Activated T-cell treated with anti-CD3 and anti-CD28 coated beads, Interleukin-2, amount 50 U/mL, for 24 hours (primary cell): ENCODE data around the gene NCBP1.

Experiments
- DNase-seq: peaks from one replicate; pipeline ENCODE4 v3.0.0-alpha.2; 2020
- H3K27ac Mint-ChIP-seq: 2 replicates; pipeline ENCODE4 v1.8.0; 2020; ENCODE audit warnings: mild to moderate bottlenecking, mixed read lengths
- H3K27me3 Mint-ChIP-seq: 2 replicates; pipeline ENCODE4 v1.8.0; 2020; ENCODE audit warnings: mixed read lengths
- H3K36me3 Mint-ChIP-seq: 2 replicates; pipeline ENCODE4 v1.8.0; 2020; ENCODE audit warnings: low read depth, mixed read lengths
- H3K4me1 Mint-ChIP-seq: 2 replicates; pipeline ENCODE4 v1.8.0; 2020; ENCODE audit warnings: low read depth, mixed read lengths
- H3K4me3 Mint-ChIP-seq: 2 replicates; pipeline ENCODE4 v1.8.0; 2020; ENCODE audit warnings: mild to moderate bottlenecking, moderate library complexity, mixed read lengths
- H3K9me3 Mint-ChIP-seq: 2 replicates; pipeline ENCODE4 v1.8.0; 2020; ENCODE audit warnings: mixed read lengths

NCBP1 gene

DNA sequence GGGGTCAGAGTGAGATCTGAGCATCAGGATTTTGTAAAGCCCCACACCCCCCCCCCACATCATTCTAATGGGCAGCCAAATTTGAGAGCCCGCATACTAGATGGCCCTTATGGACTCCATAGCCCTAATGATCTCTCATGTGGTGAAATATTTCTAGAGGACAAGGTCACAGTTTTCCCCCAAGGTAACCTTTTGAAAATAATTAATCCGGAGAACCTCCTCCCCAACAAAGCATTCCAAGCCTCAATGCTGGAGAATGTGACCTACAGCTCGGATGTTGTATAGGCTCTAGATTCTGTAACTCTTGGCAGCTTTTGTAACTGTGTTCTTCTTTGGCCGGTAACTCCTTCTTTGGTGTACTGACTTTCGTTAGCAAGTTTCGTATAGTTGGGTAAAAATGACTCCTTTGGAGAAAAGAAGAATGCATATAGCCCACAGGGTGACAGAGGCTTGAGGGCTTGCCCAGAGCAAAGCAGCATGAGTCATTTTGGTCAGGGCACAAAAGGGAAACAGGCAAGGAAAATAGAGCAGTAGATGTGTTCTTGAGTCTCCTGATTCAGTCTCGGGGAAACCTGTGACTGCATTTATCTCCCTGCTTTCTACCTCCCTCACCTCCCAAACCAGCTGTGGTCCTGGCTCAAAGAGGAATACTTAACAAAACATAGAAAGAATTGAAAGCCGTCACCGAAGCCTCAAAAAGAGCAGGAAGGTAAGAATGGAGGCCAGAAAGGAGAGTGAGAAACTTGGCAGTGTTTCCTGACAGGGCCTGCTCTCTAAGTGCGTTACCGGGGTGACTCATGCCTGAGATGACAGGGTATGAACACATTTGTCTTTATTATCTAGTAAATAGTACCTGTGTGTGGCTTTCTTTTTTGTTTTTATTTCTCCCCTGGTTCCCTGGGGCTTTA, 70.1 kb downstream of the NCBP1 start:
- peak overlapping the region; percentile 47 for H3K4me3 Mint-ChIP-seq
- peaks cover 48% of the 10 kb centered on the region for H3K4me1 Mint-ChIP-seq
- H3K9me3 Mint-ChIP-seq, result no peaks in the 10 kb centered on the region
- no peaks in the 10 kb centered on the region for H3K36me3 Mint-ChIP-seq
- peak overlapping the region; percentile 94 for H3K27ac Mint-ChIP-seq
- DNase-seq, result no peak
- peaks cover 3% of the 10 kb centered on the region for H3K27me3 Mint-ChIP-seq

DNA sequence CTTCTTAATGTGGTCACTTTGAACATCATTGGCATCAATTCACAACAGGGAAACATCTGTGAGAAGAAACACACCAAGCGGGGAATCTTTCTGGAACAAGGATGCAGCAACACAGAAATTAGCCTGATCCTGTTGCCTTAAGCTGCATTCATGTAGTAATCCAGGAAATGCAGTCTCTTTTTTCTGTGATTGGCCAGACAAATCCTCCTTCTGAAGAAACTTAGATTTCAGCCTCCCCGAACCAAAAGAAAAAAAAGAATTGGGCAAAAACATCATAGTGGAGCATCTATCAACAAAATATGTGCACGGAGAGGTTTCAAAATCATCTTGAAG, 70.7 kb downstream of the NCBP1 start:
- DNase-seq, result no peak
- H3K27me3 Mint-ChIP-seq, result peaks cover 3% of the 10 kb centered on the region
- H3K27ac Mint-ChIP-seq, result peak overlapping the region; percentile 94
- peaks cover 46% of the 10 kb centered on the region for H3K4me1 Mint-ChIP-seq
- no peaks in the 10 kb centered on the region for H3K9me3 Mint-ChIP-seq
- no peaks in the 10 kb centered on the region for H3K36me3 Mint-ChIP-seq
- H3K4me3 Mint-ChIP-seq, result no peak overlapping the region

DNA sequence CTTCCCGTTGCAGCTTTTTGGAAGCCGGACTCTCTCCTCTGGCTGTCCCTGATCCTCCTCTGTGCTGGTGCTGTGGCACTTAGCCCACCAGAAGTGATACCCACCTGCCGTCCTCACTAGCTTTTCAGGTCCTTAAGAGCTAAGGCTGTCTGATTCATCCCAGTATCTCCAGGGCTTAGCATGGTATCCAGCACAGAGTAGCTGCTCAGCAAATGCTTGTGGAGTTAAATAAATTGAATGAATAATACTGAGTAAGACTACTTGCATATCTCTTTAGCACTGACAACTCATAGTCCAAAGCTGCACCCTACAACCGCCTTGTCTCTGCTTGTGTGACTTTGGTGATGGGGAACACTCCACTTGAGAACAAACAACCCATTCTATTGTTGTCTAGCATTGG, 71.2 kb downstream of the NCBP1 start:
- Mint-ChIP-seq H3K9me3 (no peaks in the 10 kb centered on the region), H3K4me1 (peaks cover 41% of the 10 kb centered on the region), H3K27me3 (peaks cover 4% of the 10 kb centered on the region), H3K27ac (no peak overlapping the region), H3K36me3 (no peaks in the 10 kb centered on the region), H3K4me3 (no peak overlapping the region)
- no peak for DNase-seq

GRCh38 chr9:97705354-97705950, 71.8 kb downstream of the NCBP1 start:
- Mint-ChIP-seq H3K9me3 (no peaks in the 10 kb centered on the region), H3K27ac (no peak overlapping the region), H3K4me3 (no peak overlapping the region), H3K4me1 (peaks cover 41% of the 10 kb centered on the region), H3K36me3 (no peaks in the 10 kb centered on the region), H3K27me3 (peaks cover 7% of the 10 kb centered on the region)
- DNase-seq, result no peak

GRCh38 chr9:97706246-97706645, 72.6 kb downstream of the NCBP1 start:
- no peaks in the 10 kb centered on the region for H3K9me3 Mint-ChIP-seq
- H3K4me3 Mint-ChIP-seq, result no peak overlapping the region
- H3K4me1 Mint-ChIP-seq, result peaks cover 42% of the 10 kb centered on the region
- peaks cover 7% of the 10 kb centered on the region for H3K27me3 Mint-ChIP-seq
- H3K27ac Mint-ChIP-seq, result no peak overlapping the region
- no peaks in the 10 kb centered on the region for H3K36me3 Mint-ChIP-seq
- no peak for DNase-seq

- Mint-ChIP-seq H3K4me3 (no peak overlapping the region), H3K27ac (no peak overlapping the region)
- peak; percentile 37 for DNase-seq
Measured at GRCh38 chr9:97710356-97711222, 77.0 kb downstream of the NCBP1 start.

GRCh38 chr9:97711223-97711626, 77.6 kb downstream of the NCBP1 start:
- DNase-seq, result no peak
- peaks cover 7% of the 10 kb centered on the region for H3K27me3 Mint-ChIP-seq
- H3K27ac Mint-ChIP-seq, result no peak overlapping the region
- peaks cover 21% of the 10 kb centered on the region for H3K4me1 Mint-ChIP-seq
- H3K4me3 Mint-ChIP-seq, result no peak overlapping the region
- H3K9me3 Mint-ChIP-seq, result no peaks in the 10 kb centered on the region
- no peaks in the 10 kb centered on the region for H3K36me3 Mint-ChIP-seq

More at GRCh38 chr9:97710356-97711222, 77.0 kb downstream of the NCBP1 start:
- Mint-ChIP-seq H3K9me3 (no peaks in the 10 kb centered on the region), H3K4me1 (peaks cover 25% of the 10 kb centered on the region), H3K27me3 (peaks cover 7% of the 10 kb centered on the region), H3K36me3 (no peaks in the 10 kb centered on the region)

DNA sequence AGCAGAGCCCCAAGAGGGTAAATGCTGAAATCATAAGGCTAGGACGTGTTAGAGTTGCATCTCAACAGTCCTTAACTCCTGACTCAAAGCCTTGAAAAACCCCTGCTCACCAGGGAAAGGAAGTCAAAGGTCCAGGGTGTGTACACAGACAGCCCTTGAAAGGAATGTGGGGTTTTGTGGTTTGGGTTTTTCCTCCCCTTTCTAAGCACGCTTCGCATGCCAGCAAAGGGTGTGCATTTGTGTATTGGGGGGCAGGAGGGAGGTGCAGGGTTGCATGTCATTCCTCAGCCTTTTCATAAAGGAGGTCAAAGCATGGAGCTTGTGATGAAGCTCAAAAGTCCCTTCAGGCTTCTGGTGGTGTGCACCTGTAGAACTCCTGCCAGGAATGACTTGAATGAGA, 80.8 kb downstream of the NCBP1 start:
- Mint-ChIP-seq H3K27ac (no peak overlapping the region), H3K9me3 (no peaks in the 10 kb centered on the region), H3K27me3 (peaks cover 4% of the 10 kb centered on the region), H3K36me3 (no peaks in the 10 kb centered on the region), H3K4me3 (no peak overlapping the region), H3K4me1 (peaks cover 20% of the 10 kb centered on the region)
- DNase-seq, result no peak

DNA sequence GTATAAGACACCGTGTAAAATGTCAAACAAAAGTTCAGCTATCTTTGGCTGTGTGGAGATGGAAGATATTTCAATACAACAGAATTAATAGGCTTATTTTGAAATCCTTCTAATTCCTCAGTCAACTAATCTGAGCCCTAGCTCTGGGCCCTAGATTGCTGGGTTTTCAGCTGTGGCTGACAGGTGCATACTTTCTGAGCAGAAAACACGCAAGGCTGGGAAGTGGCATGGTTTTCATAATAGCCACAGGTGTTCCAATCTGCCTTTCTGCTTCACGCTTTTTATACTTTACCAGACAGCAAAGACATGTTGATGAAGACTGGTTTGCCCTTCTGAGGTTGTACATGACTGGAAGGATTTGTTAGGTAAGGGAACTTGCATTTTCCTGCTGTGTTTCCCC, 84.2 kb downstream of the NCBP1 start:
- DNase-seq, result no peak
- H3K4me3 Mint-ChIP-seq, result no peak overlapping the region
- peaks cover 11% of the 10 kb centered on the region for H3K4me1 Mint-ChIP-seq
- no peaks in the 10 kb centered on the region for H3K36me3 Mint-ChIP-seq
- no peak overlapping the region for H3K27ac Mint-ChIP-seq
- H3K27me3 Mint-ChIP-seq, result peaks cover 8% of the 10 kb centered on the region
- peaks cover 3% of the 10 kb centered on the region for H3K9me3 Mint-ChIP-seq

DNA sequence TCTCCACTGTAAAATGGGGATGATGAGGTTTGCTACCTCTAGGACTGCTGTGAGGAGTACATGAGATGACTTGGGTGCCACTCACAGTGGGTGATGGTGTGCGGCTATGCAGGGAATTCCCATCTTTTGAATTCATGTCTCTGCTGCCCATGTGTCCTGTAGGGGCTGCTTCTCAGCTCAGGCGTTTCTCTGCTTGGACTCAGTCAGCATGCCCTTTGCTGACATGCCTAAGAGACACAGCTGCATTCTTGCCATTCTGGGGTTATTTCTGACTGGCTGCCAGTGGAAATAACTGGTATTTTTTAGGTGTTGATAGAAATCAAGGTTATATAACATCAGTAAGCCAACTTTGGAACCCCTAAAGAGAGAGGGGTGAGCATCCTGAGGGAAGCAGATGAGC, 87.8 kb downstream of the NCBP1 start:
- Mint-ChIP-seq H3K27ac (no peak overlapping the region), H3K4me3 (no peak overlapping the region), H3K4me1 (no peaks in the 10 kb centered on the region), H3K27me3 (peaks cover 16% of the 10 kb centered on the region), H3K36me3 (no peaks in the 10 kb centered on the region), H3K9me3 (peaks cover 3% of the 10 kb centered on the region)
- no peak for DNase-seq

GRCh38 chr9:97722331-97722730, 88.7 kb downstream of the NCBP1 start:
- DNase-seq, result no peak
- Mint-ChIP-seq H3K36me3 (no peaks in the 10 kb centered on the region), H3K4me3 (no peak overlapping the region), H3K27me3 (peaks cover 16% of the 10 kb centered on the region), H3K27ac (no peak overlapping the region), H3K9me3 (peaks cover 3% of the 10 kb centered on the region), H3K4me1 (no peaks in the 10 kb centered on the region)
